CD4-positive, alpha-beta T cell treated with Interleukin-6 at 100 ng/mL for 8 hours (primary cell): ENCODE results near the gene ANKRD29.
"Not testable (repeated sequence)": the region's sequence is repeated elsewhere in the genome, so short reads cannot be mapped to it uniquely, and the experiment has no call there.

Source experiments
- DNase-seq: peaks from one replicate; pipeline ENCODE4 v3.0.0-alpha.2; 2020; ENCODE audit warnings: mixed read lengths, low spot score

The ANKRD29 gene

GRCh38 chr18:23616258-23616657 is 46.5 kb downstream of the ANKRD29 start:
- no peak for DNase-seq

- DNase-seq: no peak
Observed at GRCh38 chr18:23614891-23615290, 47.8 kb downstream of the ANKRD29 start.

- DNase-seq: no peak
Observed at GRCh38 chr18:23614413-23614812, 48.3 kb downstream of the ANKRD29 start.

GRCh38 chr18:23613091-23613475 is 49.6 kb downstream of the ANKRD29 start:
- not testable (repeated sequence) for DNase-seq

- DNase-seq: no peak
Observed at GRCh38 chr18:23612434-23613090, 50.1 kb downstream of the ANKRD29 start.

GRCh38 chr18:23609390-23610023 is 53.2 kb downstream of the ANKRD29 start:
- DNase-seq: no peak

- no peak for DNase-seq
Observed at GRCh38 chr18:23608211-23608610, 54.5 kb downstream of the ANKRD29 start.

- no peak for DNase-seq
Observed at GRCh38 chr18:23605941-23606340, 56.8 kb downstream of the ANKRD29 start.

GRCh38 chr18:23599809-23600208 is 62.9 kb downstream of the ANKRD29 start:
- DNase-seq: no peak

- DNase-seq: no peak
Observed at GRCh38 chr18:23596183-23596582, 66.5 kb downstream of the ANKRD29 start.

- DNase-seq: no peak
Observed at GRCh38 chr18:23595591-23595990, 67.1 kb downstream of the ANKRD29 start.

- DNase-seq: no peak
Observed at GRCh38 chr18:23593720-23594119, 69.0 kb downstream of the ANKRD29 start.

- DNase-seq: no peak
Observed at GRCh38 chr18:23592911-23593310, 69.8 kb downstream of the ANKRD29 start.

GRCh38 chr18:23591011-23591410 is 71.7 kb downstream of the ANKRD29 start:
- no peak for DNase-seq

GRCh38 chr18:23588836-23589560 is 73.7 kb downstream of the ANKRD29 start:
- DNase-seq: no peak

- no peak for DNase-seq
Observed at GRCh38 chr18:23587220-23587642, 75.5 kb downstream of the ANKRD29 start.

GRCh38 chr18:23586249-23587196 is 76.2 kb downstream of the ANKRD29 start, which contains the start of gene NPC1:
Gene NPC1, minus strand, starts transcription at chr18:23586506. Its CDS starts 163 bp downstream, at chr18:23586343.
- peak; percentile 90 for DNase-seq

GRCh38 chr18:23585897-23586248 is 76.8 kb downstream of the ANKRD29 start:
- no peak for DNase-seq

GRCh38 chr18:23585007-23585871 is 77.5 kb downstream of the ANKRD29 start:
- peak; percentile 3 for DNase-seq

GRCh38 chr18:23584019-23584983 is 78.4 kb downstream of the ANKRD29 start:
- DNase-seq: no peak
